COLO668 (cell line): ENCODE data around the gene KIF4A.

Experiments used
- DNase-seq: peaks from one replicate; lab custom pipeline; 2025; ENCODE audit not compliant: unreplicated experiment; lab: John Stamatoyannopoulos, UW

KIF4A gene

DNA sequence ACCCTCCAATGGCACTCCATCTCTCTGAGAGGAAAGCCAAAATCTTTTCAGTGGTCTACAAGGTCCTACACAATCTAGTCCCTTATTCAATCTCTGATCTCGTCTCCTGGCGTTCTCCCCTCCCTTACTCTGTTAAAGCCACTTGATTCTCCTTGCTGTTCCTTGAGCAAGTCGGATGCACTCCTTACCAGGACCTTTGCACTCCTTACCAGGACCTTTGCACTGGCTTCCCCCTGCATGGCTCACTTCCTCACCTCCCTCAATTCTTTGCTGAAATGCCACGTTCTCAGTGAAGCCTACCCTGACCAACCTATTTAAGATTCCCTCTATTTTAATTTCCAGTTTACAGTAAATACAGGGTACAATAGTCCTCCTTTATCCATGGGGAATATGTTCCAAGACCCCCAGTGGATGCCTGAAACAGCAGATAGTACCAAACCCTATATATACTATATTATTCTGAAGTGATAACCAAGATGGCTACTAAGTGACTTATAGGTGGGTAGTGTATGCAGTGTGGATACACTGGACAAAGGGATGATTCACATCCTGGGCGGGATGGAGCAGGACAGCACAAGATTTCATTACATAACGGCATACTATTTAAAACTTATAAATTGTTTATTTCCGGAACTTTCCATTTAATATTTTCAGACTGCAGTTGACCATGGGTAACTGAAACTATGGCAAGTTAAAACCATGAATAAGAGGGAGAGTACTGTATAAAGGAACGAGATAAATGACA, 148.2 kb downstream of the KIF4A start:
- DNase-seq = no peak

GRCh38 chrX:70439016-70439415, 149.1 kb downstream of the KIF4A start:
- no peak for DNase-seq

DNA sequence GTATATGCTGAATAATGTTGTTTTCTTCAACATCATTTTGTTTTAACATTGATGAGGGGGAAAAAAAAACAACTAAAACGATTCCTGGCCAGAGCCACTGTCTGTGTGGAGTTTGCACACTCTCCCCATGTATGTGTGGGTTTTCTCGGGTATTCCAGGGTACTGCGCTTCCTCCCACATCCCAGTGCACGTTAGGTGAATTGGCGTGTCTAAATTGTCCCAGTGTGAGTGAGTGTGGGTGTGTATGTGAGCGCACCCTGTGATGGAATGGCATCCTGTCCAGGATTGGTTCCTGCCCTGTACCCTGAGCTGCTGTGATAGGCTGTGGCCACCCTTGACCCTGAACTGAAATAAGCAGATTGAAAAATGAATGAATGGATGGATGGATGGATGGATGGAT, 152.3 kb downstream of the KIF4A start:
- no peak for DNase-seq

GRCh38 chrX:70444326-70444945, 154.5 kb downstream of the KIF4A start, which contains the start of gene DLG3:
DLG3 (plus strand) TSS chrX:70444835; CDS start chrX:70445202, 367 bp downstream.
- peak; percentile 35 for DNase-seq

- DNase-seq = no peak
Observed at GRCh38 chrX:70444946-70445656, 155.2 kb downstream of the KIF4A start.

DNA sequence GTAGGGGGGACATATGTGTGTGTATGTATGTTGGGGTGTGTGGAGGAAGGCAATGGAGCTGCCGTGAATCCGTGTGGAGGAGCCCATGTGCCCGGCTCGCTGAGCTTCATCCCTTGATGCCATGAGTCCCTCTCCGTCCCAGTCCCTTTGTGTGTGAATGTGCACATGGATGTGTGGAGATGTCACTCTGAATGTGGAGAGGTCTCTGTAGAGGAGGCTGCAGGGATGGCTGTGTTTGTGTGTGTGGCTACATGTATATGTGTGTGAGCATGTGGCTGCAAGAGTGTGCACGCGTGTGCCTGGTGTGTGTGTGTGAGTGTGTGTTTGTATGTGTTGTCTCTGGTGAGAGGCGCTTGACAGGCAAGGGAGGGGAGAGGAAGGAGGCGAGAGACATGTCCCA, 156.0 kb downstream of the KIF4A start:
- no peak for DNase-seq

- no peak for DNase-seq
Observed at GRCh38 chrX:70446380-70447350, 156.8 kb downstream of the KIF4A start.

DNA sequence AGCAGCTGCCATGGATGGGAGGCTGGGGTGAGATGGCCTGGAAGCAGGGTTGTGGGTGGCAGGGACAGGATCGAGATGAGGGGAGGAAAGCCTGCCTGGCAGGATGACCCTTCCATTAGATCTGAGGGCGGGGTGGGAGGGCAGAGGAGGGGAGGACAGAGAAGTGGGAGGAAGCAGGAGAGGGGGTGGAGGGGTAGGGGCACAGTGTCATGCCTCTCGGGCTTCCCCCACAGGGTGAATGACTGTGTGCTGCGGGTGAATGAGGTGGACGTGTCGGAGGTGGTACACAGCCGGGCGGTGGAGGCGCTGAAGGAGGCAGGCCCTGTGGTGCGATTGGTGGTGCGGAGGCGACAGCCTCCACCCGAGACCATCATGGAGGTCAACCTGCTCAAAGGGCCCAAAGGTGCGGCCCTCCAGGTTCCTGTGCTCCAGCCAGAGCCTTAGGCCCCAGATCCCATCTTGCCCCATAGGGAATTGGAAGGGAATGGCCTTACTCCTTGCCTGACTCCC, 159.6 kb downstream of the KIF4A start:
- no peak for DNase-seq

- peak; percentile 57 for DNase-seq
Observed at GRCh38 chrX:70452143-70452733, 162.3 kb downstream of the KIF4A start.

- no peak for DNase-seq
Observed at GRCh38 chrX:70453024-70453618, 163.2 kb downstream of the KIF4A start.

DNA sequence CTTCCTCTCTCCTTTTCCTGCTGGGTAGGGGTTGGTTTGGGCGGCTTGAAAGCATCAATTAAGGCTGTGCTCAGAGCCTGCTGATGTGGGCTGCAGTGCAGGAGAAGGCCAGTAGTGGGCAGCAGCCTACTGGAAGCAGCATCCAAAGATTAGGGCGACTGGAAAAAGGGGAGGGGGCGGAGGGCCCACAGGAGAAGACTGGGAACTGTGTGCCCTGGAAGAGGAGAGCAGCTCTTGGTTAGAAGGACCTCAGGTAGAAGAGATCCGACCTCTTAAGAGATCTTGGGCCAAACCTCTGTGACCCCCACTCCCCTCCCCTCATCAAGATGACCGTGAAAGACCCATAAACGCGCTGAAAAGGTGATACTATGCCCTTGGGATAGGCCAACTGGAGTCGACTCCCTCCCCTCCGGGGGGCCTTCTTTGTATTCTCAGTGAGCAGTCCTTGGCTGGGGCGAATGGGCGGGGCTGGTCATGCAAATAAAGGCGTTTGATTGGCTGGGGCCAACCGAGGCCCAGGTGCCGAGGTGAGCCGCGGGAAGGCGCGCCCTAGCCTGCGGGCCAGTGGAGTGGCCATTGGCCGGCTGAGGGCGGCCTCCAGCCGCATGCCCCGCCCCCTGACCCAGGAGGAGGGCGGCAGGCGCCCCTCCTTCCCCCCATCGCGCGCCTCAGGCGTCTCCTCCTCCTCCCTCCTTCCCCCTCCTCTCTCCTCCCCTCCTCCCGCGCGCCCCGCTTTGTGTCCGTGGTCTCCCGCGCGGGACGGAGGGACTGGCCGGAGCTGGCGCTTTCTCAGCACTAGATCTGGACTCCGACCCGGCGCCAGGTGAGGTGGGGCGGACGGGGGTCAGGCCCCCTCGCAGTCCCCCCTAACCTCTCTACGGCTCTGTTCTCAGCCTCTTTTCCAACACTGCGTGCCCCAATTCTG, 164.8 kb downstream of the KIF4A start:
- peak; percentile 94 for DNase-seq

DNA sequence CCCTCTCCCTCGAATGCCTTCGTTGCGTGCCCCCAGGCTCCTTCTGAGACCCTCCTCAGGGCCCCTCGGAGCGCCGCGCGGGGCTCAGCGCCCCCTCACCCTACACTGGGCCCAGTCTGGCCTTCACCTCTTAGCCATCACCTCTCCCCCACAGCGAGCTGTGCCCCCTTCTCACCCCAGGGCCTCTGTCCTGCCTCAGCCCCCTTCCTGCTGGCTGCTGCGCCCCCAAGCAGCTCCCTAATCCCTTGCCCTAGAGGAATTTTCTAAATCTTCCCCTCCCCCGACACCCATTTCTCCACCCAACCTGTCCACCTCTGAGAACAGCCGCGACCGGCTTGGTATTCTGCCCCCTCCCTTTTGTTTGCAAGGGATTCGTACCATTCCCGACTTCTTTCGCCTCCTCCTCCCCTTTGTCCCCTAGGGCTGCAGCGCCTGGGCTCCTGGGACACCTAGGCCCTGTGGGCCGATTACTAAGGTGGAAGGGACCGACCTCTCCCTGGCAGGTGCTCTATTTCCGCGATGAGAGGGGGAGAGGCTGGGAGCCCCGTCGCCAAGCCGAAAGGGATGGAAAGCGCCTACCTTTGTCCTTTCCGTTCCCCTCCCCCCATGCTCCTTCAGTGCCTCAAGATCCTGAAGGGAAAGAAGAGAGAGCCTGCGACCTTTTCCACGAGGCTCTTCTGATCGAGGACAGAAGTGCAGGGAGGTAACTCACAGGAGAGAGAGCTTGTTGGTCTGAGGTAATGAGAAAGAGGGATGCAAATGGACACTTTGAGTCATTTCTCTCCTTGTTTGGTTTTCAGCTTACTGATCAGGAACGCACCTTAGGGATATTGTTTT, 165.7 kb downstream of the KIF4A start:
- DNase-seq = peak; percentile 46

GRCh38 chrX:70456256-70456655, 166.4 kb downstream of the KIF4A start:
- no peak for DNase-seq

GRCh38 chrX:70461026-70461425, 171.1 kb downstream of the KIF4A start:
- DNase-seq = no peak

DNA sequence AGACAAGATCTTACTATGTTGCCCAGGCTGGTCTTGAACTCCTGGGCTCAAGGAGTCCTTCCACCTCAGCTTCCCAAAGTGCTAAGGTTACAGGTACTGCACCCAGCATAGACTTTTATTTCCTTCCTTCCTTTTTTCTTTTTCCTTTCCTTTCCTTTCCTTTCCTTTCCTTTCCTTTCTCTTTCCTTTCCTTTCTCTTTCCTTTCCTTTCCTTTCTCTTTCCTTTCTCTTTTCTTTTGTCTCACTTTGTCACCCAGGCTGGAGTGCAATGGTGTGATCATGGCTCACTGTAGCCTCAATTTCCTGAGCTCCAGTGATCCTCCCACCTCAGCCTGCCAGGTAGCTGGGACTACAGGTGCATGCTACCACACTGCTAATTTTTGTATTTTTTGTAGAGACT, 174.1 kb downstream of the KIF4A start:
- DNase-seq = no peak

GRCh38 chrX:70466968-70467367, 177.1 kb downstream of the KIF4A start:
- no peak for DNase-seq

DNA sequence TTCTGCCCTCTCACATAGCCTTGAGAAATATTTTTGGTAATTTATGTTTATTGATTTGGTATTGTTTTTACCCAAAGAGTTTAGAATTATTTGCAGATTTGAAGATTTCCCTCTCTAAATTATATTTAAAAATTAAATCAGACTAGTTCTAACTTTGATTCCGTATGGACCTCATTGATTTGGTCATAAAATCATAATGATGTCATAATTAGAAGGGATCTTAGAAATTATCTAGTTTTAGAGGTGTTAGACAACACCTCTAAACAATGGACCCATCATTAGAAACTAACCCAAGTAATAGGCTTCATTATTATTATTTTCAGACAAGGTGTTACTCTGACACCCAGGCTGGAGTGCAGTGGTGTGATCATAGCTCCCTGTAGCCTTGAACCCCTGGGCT, 178.8 kb downstream of the KIF4A start:
- DNase-seq = no peak
